ENCODE data around the gene HS6ST1. TPM values are rescaled to one million over a fixed set of nuclear protein-coding genes. Genes with fewer than 3 reads are reported as not detected.
A peak's percentile ranks its signal among the peaks of the same experiment; 100 is the strongest.

The HS6ST1 gene
- total RNA-seq, 4 donors from 2014 or later: 16.1 to 38.6 (median 26.5) TPM

- Histone ChIP-seq H3K27ac (peak overlapping the region in 2 of 4 donors; percentile 52 to 56), H3K36me3 (no peaks in the 10 kb centered on the region), H3K9me3 (no peaks in the 10 kb centered on the region), H3K27me3 (no peaks in the 10 kb centered on the region), H3K4me1 (peaks cover 13 to 48% (median 27%) of the 10 kb centered on the region in 4 donors), H3K4me3 (peak overlapping the region in 2 of 4 donors; percentile 80 to 82)
- DNase-seq: no peak
- 80% methylated on average over 18 of the region's 20 CpGs; no CpG with 5 or more reads in 1 of the 2 donors for WGBS, 2 donors (ENCODE audit: low coverage in 1 of 2)
- intact Hi-C loops (cut with DNase I; ENCODE audit: low total_unique reads) (loop anchor here (10.0 kb wide), 2 partner anchors 81 to 141 kb away; no protein-coding TSS in a partner anchor), in situ Hi-C loops (cut with MboI; ENCODE audit: low pct_ligation_motif_present in 1 of 4, low pct_unique_long_range_greater_than_20kb in 1 of 4, low sequenced_read_pairs in 3 of 4) (no loop called here)
- TF ChIP-seq POLR2AphosphoS5 (IDR thresholded peaks at IDR 0.05) (no peak), POLR2A (IDR thresholded peaks at IDR 0.05) (no peak), EP300 (IDR thresholded peaks at IDR 0.05; ENCODE audit: low read depth) (no peak), CTCF (IDR thresholded peaks at IDR 0.05) (no peak)
Measured at GRCh38 chr2:128315829-128316776, 2.6 kb downstream of the HS6ST1 start.

GRCh38 chr2:128315122-128315828 is 3.4 kb downstream of the HS6ST1 start:
- peaks cover 20 to 50% (median 29%) of the 10 kb centered on the region in 4 donors for H3K4me1 ChIP-seq
- peak overlapping the region in 1 of 4 donors; percentile 82 for H3K4me3 ChIP-seq
- peak overlapping the region in 1 of 4 donors; percentile 52 for H3K27ac ChIP-seq
- in situ Hi-C loops (cut with MboI; ENCODE audit: low pct_ligation_motif_present in 1 of 4, low pct_unique_long_range_greater_than_20kb in 1 of 4, low sequenced_read_pairs in 3 of 4) (no loop called here), intact Hi-C loops (cut with DNase I; ENCODE audit: low total_unique reads) (loop anchor here (10.0 kb wide), 2 partner anchors 80 to 140 kb away; no protein-coding TSS in a partner anchor)
- no peaks in the 10 kb centered on the region for H3K36me3 ChIP-seq
- H3K9me3 ChIP-seq: no peaks in the 10 kb centered on the region
- WGBS, 2 donors (ENCODE audit: low coverage in 1 of 2): 80 to 87% methylated on average over 1 to 12 of the region's 12 CpGs
- TF ChIP-seq POLR2A (IDR thresholded peaks at IDR 0.05): no peak
- TF ChIP-seq CTCF (IDR thresholded peaks at IDR 0.05): no peak
- no peak for TF ChIP-seq POLR2AphosphoS5 (IDR thresholded peaks at IDR 0.05)
- no peak for TF ChIP-seq EP300 (IDR thresholded peaks at IDR 0.05; ENCODE audit: low read depth)
- H3K27me3 ChIP-seq: no peaks in the 10 kb centered on the region
- no peak for DNase-seq

- WGBS, 2 donors (ENCODE audit: low coverage in 1 of 2): 83 to 86% methylated on average over 6 to 20 of the region's 20 CpGs
- in situ Hi-C loops (cut with MboI; ENCODE audit: low pct_ligation_motif_present in 1 of 4, low pct_unique_long_range_greater_than_20kb in 1 of 4, low sequenced_read_pairs in 3 of 4) (no loop called here), intact Hi-C loops (cut with DNase I; ENCODE audit: low total_unique reads) (loop anchor here (10.0 kb wide), 2 partner anchors 80 to 140 kb away; no protein-coding TSS in a partner anchor)
- Histone ChIP-seq H3K27ac (peak overlapping the region in 1 of 4 donors; percentile 48), H3K4me3 (no peak overlapping the region), H3K4me1 (peaks cover 23 to 57% (median 36%) of the 10 kb centered on the region in 4 donors), H3K27me3 (no peaks in the 10 kb centered on the region), H3K9me3 (no peaks in the 10 kb centered on the region), H3K36me3 (no peaks in the 10 kb centered on the region)
- no peak for DNase-seq
- no peak for TF ChIP-seq POLR2AphosphoS5 (IDR thresholded peaks at IDR 0.05)
- TF ChIP-seq CTCF (IDR thresholded peaks at IDR 0.05): no peak
- no peak for TF ChIP-seq POLR2A (IDR thresholded peaks at IDR 0.05)
- TF ChIP-seq EP300 (IDR thresholded peaks at IDR 0.05; ENCODE audit: low read depth): no peak
Measured at GRCh38 chr2:128314348-128315121, 4.1 kb downstream of the HS6ST1 start.
